Bronchial epithelial cell (primary cell): ENCODE data around the gene ATP1B1. TPM values are rescaled to one million over a fixed set of nuclear protein-coding genes. Genes with fewer than 3 reads are reported as not detected.

Experiments used
- DNase-seq: peaks from one replicate; pipeline ENCODE4 v3.0.0-alpha.2; 2010; ENCODE audit warnings: low read depth
- FAIRE-seq: peaks from 2 replicates; lab custom pipeline; 2011; peaks lifted over from hg19 to GRCh38; lab: Jason Lieb, UNC
- H3K27me3 ChIP-seq: 2 replicates; pipeline ENCODE4 v1.5.1; 2011; ENCODE audit warnings: low read length; ENCODE audit not compliant: control insufficient read depth, insufficient read depth
- H3K36me3 ChIP-seq: 2 replicates; pipeline ENCODE4 v1.5.1; 2011; ENCODE audit warnings: low read length; ENCODE audit not compliant: control insufficient read depth, insufficient read depth
- H3K4me3 ChIP-seq: 2 replicates; pipeline ENCODE4 v1.5.1; 2011; ENCODE audit warnings: mild to moderate bottlenecking, low read depth, low read length, control low read depth
- total RNA-seq: library from RNA; depleted of rRNA; stranded (reverse); fragments of >200 nt; gene quantifications from 2 replicates; pipeline ENCODE4 v1.2.1, GENCODE V29; 2014
- TF ChIP-seq, protein P1 (sequence below): IDR thresholded peaks from 2 replicates; pipeline ENCODE4 v1.5.1; 2011; ENCODE audit warnings: mild to moderate bottlenecking, moderate library complexity, low read length, control low read depth, inconsistent platforms; ENCODE audit not compliant: insufficient read depth, severe bottlenecking

ATP1B1 gene
- total RNA-seq, 1 donor from 2014 or later, result 49.0 TPM

DNA sequence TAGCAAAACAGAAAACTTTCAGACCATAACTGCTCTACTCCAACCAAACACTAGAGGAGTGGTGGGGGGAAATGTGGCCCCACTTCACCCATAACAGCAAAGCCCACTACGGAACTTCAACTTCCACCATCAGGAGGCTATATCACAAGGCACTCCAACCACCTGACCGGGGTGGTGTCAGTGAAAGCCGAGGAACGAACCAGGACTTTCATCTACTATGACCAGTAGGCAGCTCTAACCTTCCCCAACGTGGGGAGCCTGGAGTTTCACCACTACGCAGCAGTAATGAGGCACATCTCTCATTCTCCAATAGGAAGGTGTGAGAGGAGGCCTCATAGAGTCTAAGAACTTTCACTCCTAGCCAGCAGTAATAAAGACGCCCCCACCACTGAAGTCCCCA lies 42.4 kb upstream of the ATP1B1 start:
- FAIRE-seq, result no peak
- TF ChIP-seq, protein P1, sequence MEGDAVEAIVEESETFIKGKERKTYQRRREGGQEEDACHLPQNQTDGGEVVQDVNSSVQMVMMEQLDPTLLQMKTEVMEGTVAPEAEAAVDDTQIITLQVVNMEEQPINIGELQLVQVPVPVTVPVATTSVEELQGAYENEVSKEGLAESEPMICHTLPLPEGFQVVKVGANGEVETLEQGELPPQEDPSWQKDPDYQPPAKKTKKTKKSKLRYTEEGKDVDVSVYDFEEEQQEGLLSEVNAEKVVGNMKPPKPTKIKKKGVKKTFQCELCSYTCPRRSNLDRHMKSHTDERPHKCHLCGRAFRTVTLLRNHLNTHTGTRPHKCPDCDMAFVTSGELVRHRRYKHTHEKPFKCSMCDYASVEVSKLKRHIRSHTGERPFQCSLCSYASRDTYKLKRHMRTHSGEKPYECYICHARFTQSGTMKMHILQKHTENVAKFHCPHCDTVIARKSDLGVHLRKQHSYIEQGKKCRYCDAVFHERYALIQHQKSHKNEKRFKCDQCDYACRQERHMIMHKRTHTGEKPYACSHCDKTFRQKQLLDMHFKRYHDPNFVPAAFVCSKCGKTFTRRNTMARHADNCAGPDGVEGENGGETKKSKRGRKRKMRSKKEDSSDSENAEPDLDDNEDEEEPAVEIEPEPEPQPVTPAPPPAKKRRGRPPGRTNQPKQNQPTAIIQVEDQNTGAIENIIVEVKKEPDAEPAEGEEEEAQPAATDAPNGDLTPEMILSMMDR, result no peak
- Histone ChIP-seq H3K36me3 (no peaks in the 10 kb centered on the region), H3K4me3 (no peak overlapping the region), H3K27me3 (no peaks in the 10 kb centered on the region)
- DNase-seq, result no peak

DNA sequence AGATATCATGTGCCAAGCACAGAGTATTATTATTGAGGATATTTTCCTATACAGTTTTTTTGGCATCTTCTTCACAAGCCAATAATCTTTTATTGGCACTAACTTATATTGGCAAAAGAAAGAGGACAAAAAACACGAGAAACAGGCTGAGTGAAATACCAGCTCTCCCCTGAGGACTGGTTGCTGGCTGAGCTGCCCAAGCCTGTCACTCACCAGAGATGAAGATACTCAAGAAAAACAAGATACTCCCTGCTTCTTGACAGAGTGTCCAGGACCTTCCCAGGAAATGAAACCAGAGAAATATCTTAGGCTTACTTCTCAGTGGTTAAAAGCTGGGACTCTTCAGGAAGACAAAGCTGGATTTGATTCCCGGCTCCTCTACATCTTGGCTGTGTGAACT lies 35.9 kb upstream of the ATP1B1 start:
- TF ChIP-seq, protein P1, result no peak
- FAIRE-seq (no peak), DNase-seq (no peak)
- Histone ChIP-seq H3K36me3 (no peaks in the 10 kb centered on the region), H3K27me3 (no peaks in the 10 kb centered on the region), H3K4me3 (no peak overlapping the region)

DNA sequence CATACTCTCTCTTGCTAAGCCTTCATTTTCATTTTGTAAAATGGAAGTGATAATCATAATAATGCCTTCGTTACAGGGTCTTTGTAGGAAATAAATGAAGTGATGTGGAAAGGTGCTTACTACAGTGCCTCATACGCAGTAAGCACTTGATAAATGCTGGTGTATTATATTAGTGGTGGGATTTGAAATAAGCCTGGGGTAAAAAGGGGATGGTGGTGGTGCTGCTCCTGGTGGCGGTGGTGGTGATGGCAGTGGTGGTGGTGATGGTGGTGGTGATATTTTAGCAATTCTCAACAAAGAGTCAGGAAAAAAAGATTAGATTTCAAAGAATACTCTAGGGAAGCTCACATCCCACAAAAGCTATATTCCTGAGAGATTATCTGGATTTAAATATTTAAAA lies 35.5 kb upstream of the ATP1B1 start:
- H3K36me3 ChIP-seq, result no peaks in the 10 kb centered on the region
- no peak overlapping the region for H3K4me3 ChIP-seq
- no peaks in the 10 kb centered on the region for H3K27me3 ChIP-seq
- FAIRE-seq, result no peak
- TF ChIP-seq, protein P1, result no peak
- DNase-seq, result no peak

DNA sequence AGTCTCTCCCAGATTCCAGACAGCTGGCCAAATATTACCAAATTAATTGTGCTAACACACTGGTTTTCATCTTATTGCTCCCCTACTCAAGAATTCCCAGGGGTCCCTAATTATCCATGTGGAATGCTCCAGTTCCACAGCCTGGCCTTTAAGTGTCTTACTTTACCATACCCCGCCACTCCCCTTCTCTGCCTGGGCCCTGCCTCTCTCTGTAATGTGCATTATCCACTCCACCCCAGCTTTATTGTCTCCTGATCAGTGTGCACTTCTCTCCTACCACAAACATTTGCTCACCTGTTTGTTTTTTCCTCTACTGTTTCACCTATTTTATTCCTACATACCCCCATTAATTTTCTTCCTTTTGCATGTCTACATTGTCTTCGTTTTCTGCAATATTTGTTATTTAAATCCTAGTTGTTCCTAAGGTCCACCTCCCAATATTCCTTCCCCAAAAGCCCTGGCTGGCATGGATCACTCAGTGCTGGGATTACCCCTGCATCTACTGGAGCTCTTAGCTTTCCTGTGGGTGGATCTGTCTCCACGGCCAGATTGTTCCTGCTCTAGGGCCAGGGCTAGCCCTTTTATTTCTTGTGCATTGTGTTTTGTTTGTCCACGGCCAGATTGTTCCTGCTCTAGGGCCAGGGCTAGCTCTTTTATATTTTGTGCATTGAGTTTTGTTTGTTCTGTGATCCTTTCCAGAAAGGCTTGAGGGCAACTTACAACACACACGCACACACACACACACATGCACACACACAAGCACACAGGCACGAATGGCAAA lies 33.4 kb upstream of the ATP1B1 start:
- Histone ChIP-seq H3K4me3 (no peak overlapping the region), H3K36me3 (no peaks in the 10 kb centered on the region), H3K27me3 (no peaks in the 10 kb centered on the region)
- DNase-seq, result no peak
- FAIRE-seq, result no peak
- TF ChIP-seq, protein P1, result no peak

DNA sequence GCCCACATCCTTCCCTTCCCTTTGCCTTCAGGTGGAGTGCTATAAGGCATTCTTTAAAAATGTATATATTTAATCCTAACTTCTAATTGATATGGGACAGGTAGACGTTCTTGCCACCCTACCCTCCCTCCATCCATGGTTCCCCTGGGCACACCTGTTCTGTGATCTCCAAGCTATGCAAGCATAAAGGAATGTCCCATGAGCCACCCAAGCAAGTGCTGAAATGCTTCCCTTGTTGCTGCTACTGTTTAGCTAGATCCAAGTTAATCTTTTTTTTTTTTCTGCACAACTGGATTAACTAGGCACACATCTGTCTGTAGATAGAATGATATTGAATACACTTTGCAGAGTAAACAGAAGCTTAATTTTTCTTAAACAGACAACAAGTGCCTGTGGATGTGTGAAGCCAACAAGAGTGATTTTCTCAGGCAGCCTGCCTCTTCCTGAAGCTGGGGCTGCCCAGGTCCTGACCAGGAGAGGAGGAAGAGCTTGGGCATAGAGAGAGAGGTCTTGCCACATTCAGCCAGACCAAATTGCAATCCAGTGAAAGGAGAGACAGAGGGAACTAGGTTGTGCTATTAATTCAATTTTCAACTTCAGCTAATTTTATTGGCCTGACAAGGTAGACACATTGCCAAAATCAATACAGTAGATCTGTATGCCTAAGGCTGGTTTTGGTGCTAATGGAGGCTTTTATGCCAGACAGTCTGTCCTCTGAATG lies 28.2 kb upstream of the ATP1B1 start:
- DNase-seq, result no peak
- Histone ChIP-seq H3K27me3 (no peaks in the 10 kb centered on the region), H3K36me3 (no peaks in the 10 kb centered on the region), H3K4me3 (no peak overlapping the region)
- no peak for FAIRE-seq
- TF ChIP-seq, protein P1, result no peak
